ENCODE measurements around the gene EPHB4.
"Not testable (repeated sequence)": the region's sequence is repeated elsewhere in the genome, so short reads cannot be mapped to it uniquely, and the experiment has no call there.

EPHB4 gene

DNA sequence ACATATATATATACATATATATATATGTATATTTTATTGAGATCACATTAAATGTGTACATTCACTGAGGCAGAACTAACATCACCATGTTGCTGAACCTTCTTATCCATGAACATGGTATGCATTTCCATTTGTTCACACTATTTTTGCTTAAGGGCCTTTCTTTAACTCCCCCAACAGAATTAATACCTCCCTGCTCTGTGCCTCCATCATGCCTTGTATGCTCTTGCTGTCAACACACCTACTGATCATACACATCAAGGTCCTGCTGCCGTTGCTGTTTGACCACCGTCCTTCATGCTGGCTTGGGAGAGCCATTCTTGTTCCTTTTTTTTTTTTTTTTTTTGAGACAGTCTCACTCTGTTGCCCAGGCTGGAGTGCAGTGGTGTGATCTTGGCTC, 43.5 kb downstream of the EPHB4 start:
- DNase-seq = no peak

DNA sequence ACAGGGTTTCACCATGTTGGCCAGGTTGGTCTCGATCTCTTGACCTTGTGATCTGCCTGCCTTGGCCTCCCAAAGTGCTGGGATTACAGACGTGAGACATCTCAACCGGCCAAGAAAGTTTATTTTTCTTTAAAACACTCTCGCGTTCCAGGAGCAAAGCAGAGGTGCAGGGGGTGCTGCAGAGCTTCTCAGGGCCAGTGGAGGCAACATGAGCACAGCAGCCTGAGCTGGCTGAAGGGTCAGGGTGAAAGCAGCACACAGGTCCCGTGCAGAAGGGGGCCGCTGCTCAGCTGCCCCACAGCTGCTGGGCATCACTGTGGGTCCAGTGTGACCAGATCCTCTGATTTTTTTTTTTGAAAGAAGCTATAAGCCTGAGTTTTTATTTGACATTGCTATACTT, 46.1 kb downstream of the EPHB4 start:
- no peak for DNase-seq

DNA sequence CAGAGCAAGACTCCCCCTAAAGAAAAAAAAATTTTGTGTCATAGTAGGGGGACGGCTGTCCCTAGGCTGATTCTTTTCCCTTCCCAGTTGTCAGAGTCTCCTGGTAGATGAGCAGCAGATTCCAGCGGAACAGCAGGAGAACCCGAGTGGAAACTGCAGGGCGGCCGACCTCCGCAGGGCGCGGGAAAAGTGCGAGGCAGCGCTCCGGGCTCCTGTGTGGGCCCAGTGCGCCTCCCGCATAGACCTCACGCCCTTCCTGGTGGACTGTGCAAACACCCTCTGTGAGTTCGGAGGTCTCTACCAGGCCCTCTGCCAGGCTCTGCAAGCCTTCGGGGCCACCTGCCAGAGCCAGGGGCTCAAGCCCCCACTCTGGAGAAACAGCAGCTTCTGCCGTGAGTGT, 48.0 kb downstream of the EPHB4 start:
- no peak for DNase-seq

DNA sequence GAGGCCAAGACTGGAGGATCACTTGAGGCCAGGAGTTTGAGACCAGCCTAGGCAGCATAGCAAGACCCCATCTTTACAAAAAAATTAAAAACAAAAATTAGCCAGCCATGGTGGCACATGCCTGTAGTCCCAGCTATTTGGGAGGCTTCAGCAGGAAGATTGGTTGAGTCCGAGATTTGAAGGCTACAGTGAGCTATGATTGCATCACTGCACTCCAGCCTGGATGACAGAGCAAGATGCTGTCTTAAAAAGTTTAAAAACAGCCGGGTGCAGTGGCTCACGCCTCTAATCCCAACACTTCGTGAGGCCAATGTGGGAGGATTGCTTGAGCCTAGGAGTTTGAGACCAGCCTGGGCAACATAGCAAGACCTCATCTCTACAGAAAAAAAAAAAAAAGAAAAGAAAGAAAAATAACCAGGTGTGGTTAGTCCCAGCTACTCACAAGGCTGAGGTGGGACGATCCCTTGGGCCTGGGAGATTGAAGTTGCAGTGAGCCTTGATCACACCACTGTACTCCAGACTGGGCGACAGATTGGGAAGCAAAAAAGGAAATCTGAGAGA, 49.2 kb downstream of the EPHB4 start:
- no peak for DNase-seq

DNA sequence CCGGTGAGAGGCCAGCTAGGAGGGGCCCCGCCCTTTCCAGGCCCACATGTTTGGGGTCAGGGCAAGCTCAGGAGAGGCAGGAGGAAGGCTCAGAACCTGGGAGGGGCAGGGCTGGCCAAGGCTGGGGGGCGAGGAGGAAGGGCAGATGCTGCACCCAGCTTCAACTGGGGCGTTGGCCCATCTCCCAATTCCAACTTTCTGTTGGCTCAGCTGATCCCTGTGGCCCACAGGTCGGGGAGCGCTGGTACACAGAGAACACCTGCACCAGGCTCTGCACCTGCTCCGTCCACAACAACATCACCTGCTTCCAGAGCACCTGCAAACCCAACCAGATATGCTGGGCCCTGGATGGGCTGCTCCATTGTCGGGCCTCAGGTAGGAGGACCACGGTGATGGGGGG, 53.8 kb downstream of the EPHB4 start:
- no peak for DNase-seq

DNA sequence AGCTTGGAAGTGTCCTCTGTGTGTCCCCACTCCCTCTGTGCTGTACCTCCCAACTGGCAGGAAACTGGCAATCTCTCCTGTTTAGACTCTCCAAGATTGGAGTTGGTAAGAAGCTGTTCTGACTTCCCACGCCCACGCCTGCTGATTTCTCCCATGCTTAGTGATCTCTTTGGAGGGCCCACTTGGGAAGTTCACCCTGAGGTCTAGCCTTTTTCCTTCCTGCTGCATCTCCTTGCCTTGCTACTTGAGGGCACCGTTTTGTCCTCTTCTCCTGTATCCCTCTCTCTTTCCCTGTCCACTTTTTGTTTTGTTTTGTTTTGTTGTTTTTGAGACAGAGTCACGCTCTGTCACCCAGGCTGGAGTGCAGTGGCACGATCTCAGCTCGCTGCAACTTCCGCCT, 58.5 kb downstream of the EPHB4 start:
- no peak for DNase-seq

DNA sequence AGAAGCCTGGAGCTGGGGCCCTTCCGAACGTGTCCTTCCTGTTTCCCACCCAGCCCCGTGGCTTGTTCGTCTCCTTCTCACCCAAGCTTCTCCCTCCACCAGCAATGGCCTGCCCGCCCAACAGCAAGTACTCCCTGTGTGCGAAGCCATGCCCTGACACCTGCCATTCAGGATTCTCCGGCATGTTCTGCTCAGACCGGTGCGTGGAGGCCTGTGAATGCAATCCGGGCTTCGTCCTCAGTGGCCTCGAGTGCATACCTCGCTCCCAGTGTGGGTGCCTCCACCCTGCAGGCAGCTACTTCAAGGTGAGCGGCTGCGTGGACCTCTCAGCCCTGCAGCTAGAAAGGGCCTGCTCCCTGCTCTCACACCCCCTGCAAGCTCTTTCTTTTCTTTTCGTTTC, 62.1 kb downstream of the EPHB4 start:
- no peak for DNase-seq

DNA sequence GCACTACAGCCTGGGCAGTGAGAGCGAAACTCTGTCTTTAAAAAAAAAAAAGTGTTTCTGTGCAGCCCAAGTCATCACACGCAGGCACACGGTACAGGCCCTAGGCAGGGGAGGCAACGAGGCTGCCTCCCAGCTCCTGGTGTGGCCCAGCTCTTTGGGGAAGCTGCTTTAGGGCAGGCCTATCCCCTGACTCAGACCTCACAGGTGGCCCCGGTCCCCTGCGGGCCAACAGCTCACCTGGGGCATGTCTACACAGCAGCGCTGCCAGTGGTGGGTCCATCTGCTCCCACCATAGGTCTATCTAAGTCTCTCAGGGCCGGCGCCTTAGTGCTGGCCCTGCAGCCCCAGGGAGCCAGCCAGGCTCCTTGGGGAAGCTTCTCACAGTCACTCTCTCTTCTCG, 62.5 kb downstream of the EPHB4 start:
- no peak for DNase-seq

DNA sequence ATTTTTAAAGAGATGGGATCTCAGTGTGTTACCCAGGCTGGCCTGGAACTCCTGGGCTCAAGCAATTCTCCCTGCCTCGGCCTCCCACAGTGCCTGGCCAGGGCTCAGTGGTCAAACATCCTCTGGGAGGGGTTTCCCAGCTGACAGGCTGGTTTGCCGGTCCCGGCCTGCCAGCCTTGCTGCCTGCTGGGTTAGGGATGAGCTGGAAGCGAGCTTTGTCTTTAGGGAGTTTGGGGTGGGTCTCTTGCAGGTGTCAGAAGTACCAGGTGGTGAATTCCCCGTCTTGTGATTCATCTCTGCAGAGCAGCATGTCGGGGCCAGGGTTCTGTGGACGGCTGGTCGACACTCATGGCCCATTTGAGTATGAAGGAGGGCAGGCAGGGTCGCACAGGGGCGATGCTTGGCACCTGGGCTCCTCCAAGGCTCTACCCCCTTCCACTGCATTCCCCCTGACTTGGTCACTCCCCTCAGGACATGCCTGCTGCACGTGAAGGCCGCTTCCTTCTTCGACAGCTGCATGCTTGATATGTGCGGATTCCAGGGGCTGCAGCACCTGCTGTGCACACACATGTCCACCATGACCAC, 63.7 kb downstream of the EPHB4 start:
- DNase-seq = no peak

DNA sequence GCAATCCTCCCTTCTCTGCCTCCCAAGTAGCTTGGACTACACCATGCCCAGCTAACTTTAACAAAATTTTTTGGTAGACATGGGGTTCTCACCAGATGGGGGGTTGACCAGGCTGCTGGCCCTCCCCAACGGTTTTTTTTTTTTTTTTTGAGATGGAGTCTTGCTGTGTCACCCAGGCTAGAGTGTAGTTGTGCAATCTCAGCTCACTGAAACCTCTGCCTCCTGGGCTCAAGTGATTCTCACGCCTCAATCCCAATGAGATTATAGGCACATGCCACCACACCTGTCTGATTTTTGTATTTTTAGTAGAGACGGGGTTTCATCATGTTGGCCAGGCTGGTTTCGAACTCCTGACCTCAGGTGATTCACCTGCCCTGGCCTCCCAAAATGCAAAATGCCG, 64.5 kb downstream of the EPHB4 start:
- not testable (repeated sequence) for DNase-seq

DNA sequence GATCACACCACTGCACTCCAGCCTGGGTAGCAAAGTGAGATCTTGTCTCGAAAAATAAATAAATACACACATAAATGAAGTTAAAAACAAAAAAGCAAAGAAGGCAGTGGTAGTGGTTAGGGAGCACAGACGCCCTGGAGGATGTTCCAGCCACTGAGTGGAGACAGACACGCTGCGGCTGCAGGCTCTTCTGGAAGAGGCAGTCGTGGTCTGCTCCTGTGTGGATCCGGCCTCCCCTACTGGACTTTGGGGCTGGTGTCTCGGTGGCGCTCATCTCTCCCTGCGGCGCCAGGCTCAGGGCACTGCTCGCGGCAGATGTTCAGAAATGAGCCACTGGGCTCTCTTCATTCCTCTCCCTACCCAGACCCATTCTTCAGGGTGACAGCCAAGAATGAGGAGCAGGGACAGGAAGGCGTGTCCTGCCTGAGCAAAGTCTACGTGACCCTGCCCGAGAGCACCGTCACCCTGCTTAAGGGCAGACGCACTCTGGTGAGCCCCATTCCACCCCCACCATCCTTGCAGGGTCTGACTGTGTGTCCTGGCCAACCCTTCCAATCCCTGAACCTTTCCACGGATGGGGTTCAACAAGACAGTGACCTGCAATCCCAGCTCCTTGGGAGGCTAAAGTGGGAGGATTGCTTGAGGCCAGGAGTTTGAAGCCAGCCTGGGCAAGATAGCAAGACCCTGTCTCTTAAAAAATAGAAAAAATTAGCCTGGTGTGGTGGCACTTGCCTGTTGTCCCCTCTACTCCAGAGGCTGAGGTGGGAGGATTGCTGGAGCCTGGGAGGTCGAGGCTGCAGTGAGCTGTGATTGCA, 67.8 kb downstream of the EPHB4 start:
- DNase-seq = no peak

DNA sequence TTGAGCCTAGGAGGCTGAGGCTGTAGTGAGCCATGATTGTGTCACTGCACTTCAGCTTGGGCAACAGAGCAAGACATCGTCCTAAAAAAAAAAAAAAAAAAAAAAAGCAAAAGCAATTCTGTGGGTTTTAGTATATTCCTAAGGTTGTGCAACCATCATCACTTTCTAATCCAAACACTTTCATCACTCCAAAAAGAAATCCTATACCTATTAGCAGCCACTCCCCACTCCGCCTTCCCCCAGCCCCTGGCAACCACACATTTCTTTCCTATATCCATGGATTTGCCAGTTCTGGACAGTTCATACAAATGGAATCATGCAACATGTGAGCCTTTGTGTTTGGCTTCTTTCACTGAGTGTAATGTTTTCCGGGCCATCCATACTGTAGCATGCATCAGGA, 73.6 kb downstream of the EPHB4 start:
- DNase-seq = no peak

DNA sequence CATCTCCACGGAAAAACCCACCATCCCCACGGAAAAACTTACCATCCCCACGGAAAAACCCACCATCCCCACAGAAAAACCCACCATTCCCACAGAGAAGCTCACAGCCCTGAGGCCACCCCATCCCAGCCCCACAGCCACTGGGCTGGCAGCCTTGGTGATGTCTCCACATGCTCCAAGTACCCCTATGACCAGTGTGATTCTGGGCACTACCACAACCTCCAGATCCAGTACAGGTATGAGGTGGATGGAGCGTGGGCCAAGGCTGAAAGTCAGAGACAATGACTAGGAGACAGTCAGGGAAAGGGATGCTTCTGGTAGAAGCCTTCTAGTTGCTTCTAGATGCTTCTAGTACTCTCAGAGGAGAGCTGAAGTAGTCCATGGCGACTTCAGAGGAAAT, 74.3 kb downstream of the EPHB4 start:
- no peak for DNase-seq
